DOHH2 (cell line): Measurements from ENCODE around the gene BCOR.

ENCODE experiments used
- H3F3A ChIP-seq: fragments of 200-600 bp; sonication (generic), shearing (Covaris generic); 2 replicates; pipeline ENCODE4 v1.6.0; 2016; ENCODE audit warnings: antibody characterized with exemption, mild to moderate bottlenecking; ENCODE audit not compliant: control insufficient read depth, insufficient read depth
- H3K27ac ChIP-seq: fragments of 200-600 bp; sonication (generic); 2 replicates; pipeline ENCODE4 v1.5.1; 2014; ENCODE audit warnings: low read depth, mild to moderate bottlenecking, low read length, moderate library complexity
- H3K27me3 ChIP-seq: fragments of 200-600 bp; sonication (generic); 2 replicates; pipeline ENCODE4 v1.6.1; 2014; ENCODE audit warnings: mild to moderate bottlenecking, low read length, mixed read lengths; ENCODE audit not compliant: control insufficient read depth
- H3K36me3 ChIP-seq: fragments of 200-600 bp; sonication (generic); 2 replicates; pipeline ENCODE4 v1.6.1; 2014; ENCODE audit warnings: mild to moderate bottlenecking, low read length, moderate library complexity, mixed read lengths; ENCODE audit not compliant: control insufficient read depth
- H3K4me1 ChIP-seq: fragments of 200-600 bp; sonication (generic); 2 replicates; pipeline ENCODE4 v1.6.1; 2014; ENCODE audit warnings: mild to moderate bottlenecking, low read length, mixed read lengths; ENCODE audit not compliant: control insufficient read depth
- H3K4me2 ChIP-seq: fragments of 200-600 bp; sonication (generic); 2 replicates; pipeline ENCODE4 v1.6.0; 2014; ENCODE audit warnings: mild to moderate bottlenecking, low read length, moderate library complexity
- H3K4me3 ChIP-seq: fragments of 200-600 bp; sonication (generic); 2 replicates; pipeline ENCODE4 v1.5.1; 2014; ENCODE audit warnings: mild to moderate bottlenecking, low read length, mixed read lengths
- H3K79me2 ChIP-seq: fragments of 200-600 bp; sonication (generic); 2 replicates; pipeline ENCODE4 v1.6.1; 2014; ENCODE audit warnings: mild to moderate bottlenecking, low read length, mixed read lengths; ENCODE audit not compliant: control insufficient read depth
- H3K9me2 ChIP-seq: fragments of 200-600 bp; sonication (generic); replicated peaks from 2 replicates; pipeline ENCODE4 v1.6.1; 2014; ENCODE audit warnings: mild to moderate bottlenecking, low read length, mixed read lengths; ENCODE audit not compliant: control insufficient read depth
- H3K9me3 ChIP-seq: fragments of 200-600 bp; sonication (generic); 2 replicates; pipeline ENCODE4 v1.6.1; 2014; ENCODE audit warnings: antibody characterized with exemption, low read length, mixed read lengths; ENCODE audit not compliant: control insufficient read depth, insufficient read depth
- H4K20me1 ChIP-seq: fragments of 200-600 bp; sonication (generic); 2 replicates; pipeline ENCODE4 v1.6.0; 2014; ENCODE audit warnings: low read depth, mild to moderate bottlenecking, antibody characterized with exemption, low read length, moderate library complexity; ENCODE audit not compliant: control insufficient read depth, insufficient read depth
- CTCF ChIP-seq: fragments of 200-600 bp; sonication (generic); IDR thresholded peaks from one replicate; pipeline ENCODE4 v1.5.1; 2014; ENCODE audit warnings: antibody characterized with exemption, mild to moderate bottlenecking, low read depth, low read length; ENCODE audit not compliant: poor library complexity, severe bottlenecking
- EZH2phosphoT487 ChIP-seq: fragments of 200-600 bp; sonication (generic); IDR thresholded peaks from 2 replicates; pipeline ENCODE4 v1.6.1; 2017; ENCODE audit warnings: borderline replicate concordance, mild to moderate bottlenecking, antibody characterized with exemption, low read length, moderate library complexity, mixed read lengths

BCOR gene

GRCh38 chrX:40140706-40141499 is 43.1 kb upstream of the BCOR start:
- Histone ChIP-seq H4K20me1 (no peaks in the 10 kb centered on the region), H3K9me3 (no peaks in the 10 kb centered on the region), H3K4me3 (no peak overlapping the region), H3K4me2 (peak overlapping the region; percentile 6; the same call in 1 of the 2 replicates), H3K27me3 (no peaks in the 10 kb centered on the region), H3K36me3 (no peaks in the 10 kb centered on the region), H3K4me1 (peaks cover 15% of the 10 kb centered on the region), H3F3A (no peaks in the 10 kb centered on the region), H3K27ac (no peak overlapping the region), H3K79me2 (no peaks in the 10 kb centered on the region), H3K9me2 (no peaks in the 10 kb centered on the region)
- TF ChIP-seq EZH2phosphoT487 (no peak), CTCF (no peak)

GRCh38 chrX:40132751-40133150 is 35.0 kb upstream of the BCOR start:
- Histone ChIP-seq H3K4me3 (no peak overlapping the region), H3K79me2 (no peaks in the 10 kb centered on the region), H3K27me3 (no peaks in the 10 kb centered on the region), H3K9me2 (no peaks in the 10 kb centered on the region), H3K9me3 (no peaks in the 10 kb centered on the region), H3K4me1 (no peaks in the 10 kb centered on the region), H3K4me2 (no peak overlapping the region), H3K27ac (no peak overlapping the region), H4K20me1 (no peaks in the 10 kb centered on the region), H3F3A (no peaks in the 10 kb centered on the region), H3K36me3 (no peaks in the 10 kb centered on the region)
- TF ChIP-seq CTCF (no peak), EZH2phosphoT487 (no peak)

- Histone ChIP-seq H3K27me3 (no peaks in the 10 kb centered on the region), H3K4me1 (peaks cover 8% of the 10 kb centered on the region), H3K79me2 (no peaks in the 10 kb centered on the region), H3F3A (no peaks in the 10 kb centered on the region), H3K9me2 (no peaks in the 10 kb centered on the region), H3K27ac (no peak overlapping the region), H3K9me3 (no peaks in the 10 kb centered on the region), H3K4me2 (no peak overlapping the region), H3K36me3 (no peaks in the 10 kb centered on the region), H4K20me1 (no peaks in the 10 kb centered on the region), H3K4me3 (no peak overlapping the region)
- TF ChIP-seq EZH2phosphoT487 (no peak), CTCF (no peak)
Observed at GRCh38 chrX:40131654-40132337, 34.0 kb upstream of the BCOR start.
